ENCODE measurements around the gene RHOBTB3.
"Not testable (repeated sequence)": the region's sequence is repeated elsewhere in the genome, so short reads cannot be mapped to it uniquely, and the experiment has no call there.

RHOBTB3 gene

DNA sequence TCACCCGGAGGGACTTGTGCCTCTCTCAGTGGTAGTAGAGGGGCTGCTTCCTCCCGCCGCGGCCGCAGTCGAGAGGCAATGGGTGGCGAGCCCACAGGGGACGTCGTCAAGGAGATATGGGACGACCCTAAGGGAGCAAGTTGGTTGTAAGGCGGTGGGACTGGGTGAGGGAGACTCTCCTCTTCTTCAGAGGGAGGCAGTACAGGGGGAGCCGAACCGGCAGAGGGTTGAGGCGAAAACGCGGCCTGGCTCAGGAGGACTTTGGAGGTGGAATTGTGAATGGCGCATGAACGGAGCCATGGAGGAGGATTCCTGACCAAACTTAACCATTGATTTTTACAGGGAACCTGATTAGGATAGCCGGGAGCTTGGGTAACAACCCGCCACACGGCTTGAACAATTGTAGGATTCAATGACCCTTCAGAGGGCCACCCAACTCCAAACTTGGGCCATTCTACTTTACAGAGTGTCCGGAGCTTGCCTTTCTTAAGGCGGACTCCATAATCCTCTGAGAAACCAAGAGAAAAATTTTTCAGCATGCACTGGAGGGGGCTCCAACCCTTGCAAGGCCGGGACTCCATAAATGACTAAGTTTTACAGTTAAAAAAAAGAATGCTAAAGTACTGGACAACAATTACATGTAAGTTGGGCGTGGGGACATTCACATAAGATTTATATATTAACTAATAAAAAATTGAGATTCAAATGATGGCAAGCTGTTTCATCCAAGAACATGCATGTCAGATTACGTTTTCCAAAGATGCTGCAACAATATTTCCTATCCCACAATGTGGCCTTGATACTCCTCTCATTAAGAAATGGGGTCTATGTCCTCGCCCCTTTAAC lies 19.4 kb upstream of the RHOBTB3 start:
- TF ChIP-seq, protein P1, sequence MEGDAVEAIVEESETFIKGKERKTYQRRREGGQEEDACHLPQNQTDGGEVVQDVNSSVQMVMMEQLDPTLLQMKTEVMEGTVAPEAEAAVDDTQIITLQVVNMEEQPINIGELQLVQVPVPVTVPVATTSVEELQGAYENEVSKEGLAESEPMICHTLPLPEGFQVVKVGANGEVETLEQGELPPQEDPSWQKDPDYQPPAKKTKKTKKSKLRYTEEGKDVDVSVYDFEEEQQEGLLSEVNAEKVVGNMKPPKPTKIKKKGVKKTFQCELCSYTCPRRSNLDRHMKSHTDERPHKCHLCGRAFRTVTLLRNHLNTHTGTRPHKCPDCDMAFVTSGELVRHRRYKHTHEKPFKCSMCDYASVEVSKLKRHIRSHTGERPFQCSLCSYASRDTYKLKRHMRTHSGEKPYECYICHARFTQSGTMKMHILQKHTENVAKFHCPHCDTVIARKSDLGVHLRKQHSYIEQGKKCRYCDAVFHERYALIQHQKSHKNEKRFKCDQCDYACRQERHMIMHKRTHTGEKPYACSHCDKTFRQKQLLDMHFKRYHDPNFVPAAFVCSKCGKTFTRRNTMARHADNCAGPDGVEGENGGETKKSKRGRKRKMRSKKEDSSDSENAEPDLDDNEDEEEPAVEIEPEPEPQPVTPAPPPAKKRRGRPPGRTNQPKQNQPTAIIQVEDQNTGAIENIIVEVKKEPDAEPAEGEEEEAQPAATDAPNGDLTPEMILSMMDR (conservative IDR thresholded peaks at IDR 0.05; ENCODE audit: low read length), result no peak
- no peak for TF ChIP-seq EZH2phosphoT487 (IDR thresholded peaks at IDR 0.05; ENCODE audit: borderline replicate concordance)

DNA sequence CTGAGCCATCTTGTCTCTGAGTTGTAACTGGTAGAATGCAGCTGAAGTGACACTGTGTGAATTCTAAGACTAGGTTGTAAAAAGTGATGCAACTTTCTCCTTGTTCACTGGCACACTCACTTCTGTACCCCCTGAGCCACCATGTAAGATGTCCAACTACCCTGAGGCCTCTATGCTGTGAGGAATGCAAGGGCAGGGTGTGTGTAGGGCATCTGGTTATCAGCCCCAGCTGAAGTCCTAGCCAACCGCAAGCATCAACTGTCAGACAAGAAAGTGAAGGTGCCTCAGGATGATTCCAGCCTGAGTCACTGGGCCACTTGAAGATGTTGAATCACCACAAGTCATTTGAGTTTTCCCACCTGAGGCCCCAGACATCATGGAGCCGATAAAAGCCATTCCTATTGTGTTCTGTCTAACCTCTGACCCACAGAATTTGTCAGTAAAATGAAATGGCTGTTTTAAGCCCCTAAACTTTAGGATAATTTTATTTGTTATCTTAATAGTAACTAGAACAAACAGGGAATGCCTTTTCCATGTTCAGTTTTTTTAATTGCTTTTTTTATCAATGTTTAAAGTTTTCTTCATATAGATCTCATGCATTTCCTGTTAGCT lies 18.7 kb upstream of the RHOBTB3 start:
- Histone ChIP-seq H3K4me1 (ENCODE audit: insufficient read depth, low read length, poor library complexity, severe bottlenecking) (peaks cover 5% of the 10 kb centered on the region), H3K9ac (ENCODE audit: low read depth, low read length, poor library complexity, severe bottlenecking) (no peak overlapping the region), H2AFZ (ENCODE audit: low read length) (0 out of 2 replicates have a peak overlapping the region, but pooled peaks have one; percentile 9), H3K9me3 (ENCODE audit: insufficient read depth, low read depth, low read length) (no peaks in the 10 kb centered on the region), H3K79me2 (ENCODE audit: insufficient read depth, low read length) (no peaks in the 10 kb centered on the region), H3K4me3 (ENCODE audit: low read length, poor library complexity, severe bottlenecking) (no peak overlapping the region), H3K27me3 (ENCODE audit: insufficient read depth, low read length, poor library complexity, severe bottlenecking) (no peaks in the 10 kb centered on the region), H3K36me3 (ENCODE audit: insufficient read depth, low read length) (no peaks in the 10 kb centered on the region), H3F3A (ENCODE audit: low read depth) (no peaks in the 10 kb centered on the region), H4K20me1 (ENCODE audit: insufficient read depth, low read length, poor library complexity, severe bottlenecking) (no peaks in the 10 kb centered on the region), H3K9me2 (replicated peaks; ENCODE audit: low read depth, low read length) (no peaks in the 10 kb centered on the region), H3K4me2 (ENCODE audit: low read depth, low read length, poor library complexity, severe bottlenecking) (no peak overlapping the region)
- TF ChIP-seq EZH2phosphoT487 (IDR thresholded peaks at IDR 0.05; ENCODE audit: borderline replicate concordance), result no peak
- TF ChIP-seq, protein P1 (conservative IDR thresholded peaks at IDR 0.05; ENCODE audit: low read length), result no peak

More for the DNA sequence above, 19.4 kb upstream of the RHOBTB3 start:
- Histone ChIP-seq H4K20me1 (ENCODE audit: insufficient read depth, low read length, poor library complexity, severe bottlenecking) (no peaks in the 10 kb centered on the region), H3K4me2 (ENCODE audit: low read depth, low read length, poor library complexity, severe bottlenecking) (no peak overlapping the region), H3F3A (ENCODE audit: low read depth) (no peaks in the 10 kb centered on the region), H3K79me2 (ENCODE audit: insufficient read depth, low read length) (no peaks in the 10 kb centered on the region), H3K9me3 (ENCODE audit: insufficient read depth, low read depth, low read length) (no peaks in the 10 kb centered on the region), H3K9me2 (replicated peaks; ENCODE audit: low read depth, low read length) (no peaks in the 10 kb centered on the region), H3K27me3 (ENCODE audit: insufficient read depth, low read length, poor library complexity, severe bottlenecking) (no peaks in the 10 kb centered on the region), H3K9ac (ENCODE audit: low read depth, low read length, poor library complexity, severe bottlenecking) (no peak overlapping the region), H3K4me3 (ENCODE audit: low read length, poor library complexity, severe bottlenecking) (no peak overlapping the region), H3K4me1 (ENCODE audit: insufficient read depth, low read length, poor library complexity, severe bottlenecking) (no peaks in the 10 kb centered on the region), H2AFZ (ENCODE audit: low read length) (no peak overlapping the region), H3K36me3 (ENCODE audit: insufficient read depth, low read length) (no peaks in the 10 kb centered on the region)

DNA sequence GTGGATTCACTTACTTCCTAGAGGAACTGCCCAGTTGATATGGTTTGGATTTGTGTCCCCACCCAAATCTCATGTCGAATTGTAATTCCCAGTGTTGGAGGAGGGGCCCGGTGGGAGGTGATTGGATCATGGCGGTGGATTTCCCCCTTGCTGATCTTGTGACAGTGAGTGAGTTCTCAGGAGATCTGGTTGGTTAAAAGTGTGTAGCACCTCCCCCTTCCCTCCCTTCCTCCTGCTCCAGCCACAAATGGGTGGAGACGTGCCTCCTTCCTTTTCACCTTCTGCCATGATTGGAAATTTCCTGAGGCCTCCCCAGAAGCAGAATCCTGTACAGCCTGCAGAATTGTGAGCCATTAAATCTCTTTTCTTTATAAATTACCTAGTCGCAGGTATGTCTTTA lies 17.9 kb upstream of the RHOBTB3 start:
- not testable (repeated sequence) for H4K20me1 ChIP-seq (ENCODE audit: insufficient read depth, low read length, poor library complexity, severe bottlenecking); H3F3A ChIP-seq (ENCODE audit: low read depth); H3K27me3 ChIP-seq (ENCODE audit: insufficient read depth, low read length, poor library complexity, severe bottlenecking); H3K4me2 ChIP-seq (ENCODE audit: low read depth, low read length, poor library complexity, severe bottlenecking); H3K9me2 ChIP-seq (replicated peaks; ENCODE audit: low read depth, low read length); H2AFZ ChIP-seq (ENCODE audit: low read length); H3K9me3 ChIP-seq (ENCODE audit: insufficient read depth, low read depth, low read length); H3K9ac ChIP-seq (ENCODE audit: low read depth, low read length, poor library complexity, severe bottlenecking); H3K79me2 ChIP-seq (ENCODE audit: insufficient read depth, low read length); H3K4me3 ChIP-seq (ENCODE audit: low read length, poor library complexity, severe bottlenecking); H3K36me3 ChIP-seq (ENCODE audit: insufficient read depth, low read length)
- H3K4me1 ChIP-seq (ENCODE audit: insufficient read depth, low read length, poor library complexity, severe bottlenecking), result peaks cover 13% of the 10 kb centered on the region
